ENCODE data around the gene NBAS. TPM values are rescaled to one million over a fixed set of nuclear protein-coding genes. Genes with fewer than 3 reads are reported as not detected.

Gene NBAS
- total and polyA plus RNA-seq, 7 experiments from 2014 or later, result 18.6 to 41.6 (median 32.7) TPM

- POLR2A ChIA-PET, result no interaction called here
- ATAC-seq (no peak), DNase-seq (no peak)
- H3K36me3 ChIP-seq (ENCODE audit: control insufficient read depth in 2 of 3, insufficient read depth in 3 of 3, low read length in 3 of 3), result peaks cover 0 to 14% (median 0%) of the 10 kb centered on the region in 3 experiments
- Mint-ChIP-seq H3K4me1 (peaks cover 0 to 8% (median 0%) of the 10 kb centered on the region in 7 donors), H3K27me3 (no peaks in the 10 kb centered on the region), H3K9me3 (no peaks in the 10 kb centered on the region), H3K36me3 (peaks cover 8 to 66% (median 38%) of the 10 kb centered on the region in 5 donors), H3K4me3 (no peak overlapping the region), H3K27ac (no peak overlapping the region)
- H3K27ac ChIP-seq (ENCODE audit: low read depth, low read length), result no peak overlapping the region
- intact Hi-C loops (cut with micrococcal nuclease), result no loop called here
- CTCF ChIA-PET, result no interaction called here
- no peaks in the 10 kb centered on the region for H3K4me1 ChIP-seq (ENCODE audit: control insufficient read depth in 2 of 2, insufficient read depth in 2 of 2, low read length in 2 of 2)
- H3K9me3 ChIP-seq (ENCODE audit: control insufficient read depth in 2 of 3, low read length in 3 of 3), result no peaks in the 10 kb centered on the region
- H3K27me3 ChIP-seq (ENCODE audit: control insufficient read depth in 2 of 2, insufficient read depth in 2 of 2, low read length in 2 of 2), result no peaks in the 10 kb centered on the region
- H3K4me3 ChIP-seq (ENCODE audit: low read length), result no peak overlapping the region
Observed at GRCh38 chr2:15169326-15170069, 391.6 kb downstream of the NBAS start.

- Mint-ChIP-seq H3K27me3 (no peaks in the 10 kb centered on the region), H3K9me3 (no peaks in the 10 kb centered on the region), H3K4me3 (no peak overlapping the region), H3K27ac (peak overlapping the region in 1 of 9 donors; percentile 34), H3K4me1 (no peaks in the 10 kb centered on the region), H3K36me3 (peaks cover 8 to 61% (median 34%) of the 10 kb centered on the region in 5 donors)
- Histone ChIP-seq H3K36me3 (ENCODE audit: control insufficient read depth in 2 of 3, insufficient read depth in 3 of 3, low read length in 3 of 3) (peaks cover 0 to 14% (median 0%) of the 10 kb centered on the region in 3 experiments), H3K9me3 (ENCODE audit: control insufficient read depth in 2 of 3, low read length in 3 of 3) (no peaks in the 10 kb centered on the region), H3K4me3 (ENCODE audit: low read length) (no peak overlapping the region), H3K27me3 (ENCODE audit: control insufficient read depth in 2 of 2, insufficient read depth in 2 of 2, low read length in 2 of 2) (no peaks in the 10 kb centered on the region), H3K4me1 (ENCODE audit: control insufficient read depth in 2 of 2, insufficient read depth in 2 of 2, low read length in 2 of 2) (no peaks in the 10 kb centered on the region), H3K27ac (ENCODE audit: low read depth, low read length) (no peak overlapping the region)
- ATAC-seq, result no peak
- intact Hi-C loops (cut with micrococcal nuclease), result no loop called here
- no peak for DNase-seq
- ChIA-PET POLR2A (no interaction called here), CTCF (no interaction called here)
Observed at GRCh38 chr2:15168116-15168515, 393.0 kb downstream of the NBAS start.

- H3K27ac ChIP-seq (ENCODE audit: low read depth, low read length), result no peak overlapping the region
- DNase-seq, result no peak
- H3K4me3 ChIP-seq (ENCODE audit: low read length), result no peak overlapping the region
- H3K9me3 ChIP-seq (ENCODE audit: control insufficient read depth in 2 of 3, low read length in 3 of 3), result no peaks in the 10 kb centered on the region
- H3K4me3 Mint-ChIP-seq, result no peak overlapping the region
- POLR2A ChIA-PET, result no interaction called here
- no peak overlapping the region for H3K27ac Mint-ChIP-seq
- H3K36me3 ChIP-seq (ENCODE audit: control insufficient read depth in 2 of 3, insufficient read depth in 3 of 3, low read length in 3 of 3), result peaks cover 0 to 14% (median 0%) of the 10 kb centered on the region in 3 experiments
- intact Hi-C loops (cut with micrococcal nuclease), result no loop called here
- ATAC-seq, result no peak
- peaks cover 0 to 3% (median 0%) of the 10 kb centered on the region in 7 donors for H3K4me1 Mint-ChIP-seq
- no peaks in the 10 kb centered on the region for H3K27me3 ChIP-seq (ENCODE audit: control insufficient read depth in 2 of 2, insufficient read depth in 2 of 2, low read length in 2 of 2)
- H3K4me1 ChIP-seq (ENCODE audit: control insufficient read depth in 2 of 2, insufficient read depth in 2 of 2, low read length in 2 of 2), result no peaks in the 10 kb centered on the region
- no peaks in the 10 kb centered on the region for H3K9me3 Mint-ChIP-seq
- H3K27me3 Mint-ChIP-seq, result peaks cover 0 to 5% (median 0%) of the 10 kb centered on the region in 5 donors
- H3K36me3 Mint-ChIP-seq, result peaks cover 8 to 51% (median 28%) of the 10 kb centered on the region in 5 donors
- CTCF ChIA-PET, result no interaction called here
Observed at GRCh38 chr2:15166878-15167277, 394.3 kb downstream of the NBAS start.

- ChIA-PET CTCF (no interaction called here), POLR2A (no interaction called here)
- peaks cover 0 to 3% (median 0%) of the 10 kb centered on the region in 7 donors for H3K4me1 Mint-ChIP-seq
- no peak overlapping the region for H3K4me3 Mint-ChIP-seq
- Histone ChIP-seq H3K27ac (ENCODE audit: low read depth, low read length) (no peak overlapping the region), H3K27me3 (ENCODE audit: control insufficient read depth in 2 of 2, insufficient read depth in 2 of 2, low read length in 2 of 2) (no peaks in the 10 kb centered on the region), H3K4me3 (ENCODE audit: low read length) (no peak overlapping the region), H3K9me3 (ENCODE audit: control insufficient read depth in 2 of 3, low read length in 3 of 3) (no peaks in the 10 kb centered on the region), H3K36me3 (ENCODE audit: control insufficient read depth in 2 of 3, insufficient read depth in 3 of 3, low read length in 3 of 3) (peaks cover 0 to 6% (median 0%) of the 10 kb centered on the region in 3 experiments), H3K4me1 (ENCODE audit: control insufficient read depth in 2 of 2, insufficient read depth in 2 of 2, low read length in 2 of 2) (no peaks in the 10 kb centered on the region)
- H3K9me3 Mint-ChIP-seq, result no peaks in the 10 kb centered on the region
- intact Hi-C loops (cut with micrococcal nuclease), result no loop called here
- DNase-seq, result no peak
- H3K36me3 Mint-ChIP-seq, result peaks cover 5 to 25% (median 17%) of the 10 kb centered on the region in 5 donors
- peaks cover 0 to 15% (median 0%) of the 10 kb centered on the region in 5 donors for H3K27me3 Mint-ChIP-seq
- no peak for ATAC-seq
- H3K27ac Mint-ChIP-seq, result no peak overlapping the region
Observed at GRCh38 chr2:15163326-15163725, 397.8 kb downstream of the NBAS start.

GRCh38 chr2:15162620-15163019 is 398.5 kb downstream of the NBAS start:
- Mint-ChIP-seq H3K9me3 (no peaks in the 10 kb centered on the region), H3K27ac (no peak overlapping the region), H3K36me3 (peaks cover 3 to 21% (median 13%) of the 10 kb centered on the region in 5 donors), H3K4me1 (peaks cover 0 to 3% (median 0%) of the 10 kb centered on the region in 7 donors), H3K27me3 (peaks cover 0 to 15% (median 0%) of the 10 kb centered on the region in 5 donors), H3K4me3 (no peak overlapping the region)
- no peaks in the 10 kb centered on the region for H3K27me3 ChIP-seq (ENCODE audit: control insufficient read depth in 2 of 2, insufficient read depth in 2 of 2, low read length in 2 of 2)
- intact Hi-C loops (cut with micrococcal nuclease), result no loop called here
- peaks cover 0 to 6% (median 0%) of the 10 kb centered on the region in 3 experiments for H3K36me3 ChIP-seq (ENCODE audit: control insufficient read depth in 2 of 3, insufficient read depth in 3 of 3, low read length in 3 of 3)
- H3K9me3 ChIP-seq (ENCODE audit: control insufficient read depth in 2 of 3, low read length in 3 of 3), result no peaks in the 10 kb centered on the region
- no peak for DNase-seq
- H3K27ac ChIP-seq (ENCODE audit: low read depth, low read length), result no peak overlapping the region
- POLR2A ChIA-PET, result no interaction called here
- no peaks in the 10 kb centered on the region for H3K4me1 ChIP-seq (ENCODE audit: control insufficient read depth in 2 of 2, insufficient read depth in 2 of 2, low read length in 2 of 2)
- CTCF ChIA-PET, result interaction anchor here (0.6 to 0.7 kb wide), 2 partner anchors 28 to 47 kb away, joined by 3 to 5 read pairs; no protein-coding TSS in a partner anchor
- no peak for ATAC-seq
- no peak overlapping the region for H3K4me3 ChIP-seq (ENCODE audit: low read length)

GRCh38 chr2:15160201-15160991 is 400.7 kb downstream of the NBAS start:
- Histone ChIP-seq H3K27me3 (ENCODE audit: control insufficient read depth in 2 of 2, insufficient read depth in 2 of 2, low read length in 2 of 2) (no peaks in the 10 kb centered on the region), H3K4me1 (ENCODE audit: control insufficient read depth in 2 of 2, insufficient read depth in 2 of 2, low read length in 2 of 2) (peaks cover 0 to 8% of the 10 kb centered on the region in 2 donors), H3K27ac (ENCODE audit: low read depth, low read length) (no peak overlapping the region), H3K9me3 (ENCODE audit: control insufficient read depth in 2 of 3, low read length in 3 of 3) (no peaks in the 10 kb centered on the region), H3K4me3 (ENCODE audit: low read length) (no peak overlapping the region), H3K36me3 (ENCODE audit: control insufficient read depth in 2 of 3, insufficient read depth in 3 of 3, low read length in 3 of 3) (no peaks in the 10 kb centered on the region)
- Mint-ChIP-seq H3K4me1 (peaks cover 5 to 13% (median 11%) of the 10 kb centered on the region in 7 donors), H3K27me3 (peaks cover 0 to 15% (median 0%) of the 10 kb centered on the region in 5 donors), H3K9me3 (peaks cover 0 to 5% (median 0%) of the 10 kb centered on the region in 11 donors), H3K36me3 (peaks cover 0 to 3% (median 0%) of the 10 kb centered on the region in 5 donors), H3K27ac (no peak overlapping the region), H3K4me3 (no peak overlapping the region)
- DNase-seq, result no peak
- ATAC-seq, result no peak
- ChIA-PET POLR2A (no interaction called here), CTCF (interaction anchor here (0.7 kb wide), 1 partner anchor 164 kb away, joined by 3 read pairs; no protein-coding TSS in a partner anchor)
- intact Hi-C loops (cut with micrococcal nuclease), result no loop called here
